HL-60 (cell line): ENCODE data around the gene WDR83.

ENCODE experiments used
- DNase-seq, 2 experiments: peaks; one replicate each; pipeline ENCODE4 v3.0.0-alpha.2; 2010 to 2020; ENCODE audit warnings: low read depth in 1 of 2, low spot score in 1 of 2
- H3K27ac ChIP-seq: fragments of 250-450 bp; sonication (Bioruptor Pico); replicated peaks from 2 replicates; pipeline ENCODE4 v1.5.1; 2020; ENCODE audit warnings: mild to moderate bottlenecking, moderate library complexity
- H3K27me3 ChIP-seq: fragments of 250-450 bp; sonication (Bioruptor Pico); 2 replicates; pipeline ENCODE4 v1.5.1; 2021; ENCODE audit warnings: mild to moderate bottlenecking, moderate library complexity; ENCODE audit not compliant: insufficient read depth, poor library complexity, severe bottlenecking
- H3K4me3 ChIP-seq: replicated peaks from 2 replicates; pipeline ENCODE4 v1.5.1; 2011; ENCODE audit warnings: mild to moderate bottlenecking, control low read depth, low read length; ENCODE audit not compliant: insufficient read depth
- GABPA ChIP-seq: IDR thresholded peaks from 2 replicates; pipeline ENCODE4 v1.6.1; 2012; ENCODE audit warnings: low read depth
- POLR2AphosphoS5 ChIP-seq: IDR thresholded peaks from 2 replicates; pipeline ENCODE4 v1.6.1; 2012; ENCODE audit warnings: low read depth
- SPI1 ChIP-seq: IDR thresholded peaks from 2 replicates; pipeline ENCODE4 v1.6.1; 2012; ENCODE audit warnings: low read depth, mild to moderate bottlenecking, borderline replicate concordance
- TF ChIP-seq, protein P1 (sequence below): IDR thresholded peaks from 2 replicates; pipeline ENCODE4 v1.6.1; 2012; ENCODE audit warnings: low read depth; ENCODE audit not compliant: insufficient replicate concordance
- TF ChIP-seq, protein P2 (sequence below): IDR thresholded peaks from one replicate; pipeline ENCODE4 v1.5.1; 2011; ENCODE audit warnings: low read length, control low read depth, inconsistent platforms; ENCODE audit not compliant: insufficient read depth

Gene WDR83

GRCh38 chr19:12720296-12720695 is 53.7 kb downstream of the WDR83 start:
- H3K4me3 ChIP-seq = no peak overlapping the region
- TF ChIP-seq, protein P1, sequence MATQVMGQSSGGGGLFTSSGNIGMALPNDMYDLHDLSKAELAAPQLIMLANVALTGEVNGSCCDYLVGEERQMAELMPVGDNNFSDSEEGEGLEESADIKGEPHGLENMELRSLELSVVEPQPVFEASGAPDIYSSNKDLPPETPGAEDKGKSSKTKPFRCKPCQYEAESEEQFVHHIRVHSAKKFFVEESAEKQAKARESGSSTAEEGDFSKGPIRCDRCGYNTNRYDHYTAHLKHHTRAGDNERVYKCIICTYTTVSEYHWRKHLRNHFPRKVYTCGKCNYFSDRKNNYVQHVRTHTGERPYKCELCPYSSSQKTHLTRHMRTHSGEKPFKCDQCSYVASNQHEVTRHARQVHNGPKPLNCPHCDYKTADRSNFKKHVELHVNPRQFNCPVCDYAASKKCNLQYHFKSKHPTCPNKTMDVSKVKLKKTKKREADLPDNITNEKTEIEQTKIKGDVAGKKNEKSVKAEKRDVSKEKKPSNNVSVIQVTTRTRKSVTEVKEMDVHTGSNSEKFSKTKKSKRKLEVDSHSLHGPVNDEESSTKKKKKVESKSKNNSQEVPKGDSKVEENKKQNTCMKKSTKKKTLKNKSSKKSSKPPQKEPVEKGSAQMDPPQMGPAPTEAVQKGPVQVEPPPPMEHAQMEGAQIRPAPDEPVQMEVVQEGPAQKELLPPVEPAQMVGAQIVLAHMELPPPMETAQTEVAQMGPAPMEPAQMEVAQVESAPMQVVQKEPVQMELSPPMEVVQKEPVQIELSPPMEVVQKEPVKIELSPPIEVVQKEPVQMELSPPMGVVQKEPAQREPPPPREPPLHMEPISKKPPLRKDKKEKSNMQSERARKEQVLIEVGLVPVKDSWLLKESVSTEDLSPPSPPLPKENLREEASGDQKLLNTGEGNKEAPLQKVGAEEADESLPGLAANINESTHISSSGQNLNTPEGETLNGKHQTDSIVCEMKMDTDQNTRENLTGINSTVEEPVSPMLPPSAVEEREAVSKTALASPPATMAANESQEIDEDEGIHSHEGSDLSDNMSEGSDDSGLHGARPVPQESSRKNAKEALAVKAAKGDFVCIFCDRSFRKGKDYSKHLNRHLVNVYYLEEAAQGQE = no peak
- TF ChIP-seq POLR2AphosphoS5 = no peak
- TF ChIP-seq, protein P2, sequence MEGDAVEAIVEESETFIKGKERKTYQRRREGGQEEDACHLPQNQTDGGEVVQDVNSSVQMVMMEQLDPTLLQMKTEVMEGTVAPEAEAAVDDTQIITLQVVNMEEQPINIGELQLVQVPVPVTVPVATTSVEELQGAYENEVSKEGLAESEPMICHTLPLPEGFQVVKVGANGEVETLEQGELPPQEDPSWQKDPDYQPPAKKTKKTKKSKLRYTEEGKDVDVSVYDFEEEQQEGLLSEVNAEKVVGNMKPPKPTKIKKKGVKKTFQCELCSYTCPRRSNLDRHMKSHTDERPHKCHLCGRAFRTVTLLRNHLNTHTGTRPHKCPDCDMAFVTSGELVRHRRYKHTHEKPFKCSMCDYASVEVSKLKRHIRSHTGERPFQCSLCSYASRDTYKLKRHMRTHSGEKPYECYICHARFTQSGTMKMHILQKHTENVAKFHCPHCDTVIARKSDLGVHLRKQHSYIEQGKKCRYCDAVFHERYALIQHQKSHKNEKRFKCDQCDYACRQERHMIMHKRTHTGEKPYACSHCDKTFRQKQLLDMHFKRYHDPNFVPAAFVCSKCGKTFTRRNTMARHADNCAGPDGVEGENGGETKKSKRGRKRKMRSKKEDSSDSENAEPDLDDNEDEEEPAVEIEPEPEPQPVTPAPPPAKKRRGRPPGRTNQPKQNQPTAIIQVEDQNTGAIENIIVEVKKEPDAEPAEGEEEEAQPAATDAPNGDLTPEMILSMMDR = no peak

GRCh38 chr19:12720851-12721655 is 54.4 kb downstream of the WDR83 start:
- peak overlapping the region; percentile 93 for H3K27ac ChIP-seq
- DNase-seq = no peak
- H3K4me3 ChIP-seq = peak overlapping the region; percentile 88
- TF ChIP-seq, protein P2 = no peak
- TF ChIP-seq SPI1 = no peak
- TF ChIP-seq GABPA = no peak
- no peak for TF ChIP-seq POLR2AphosphoS5
- TF ChIP-seq, protein P1 = no peak
- no peaks in the 10 kb centered on the region for H3K27me3 ChIP-seq

More at GRCh38 chr19:12720296-12720695, 53.7 kb downstream of the WDR83 start:
- Histone ChIP-seq H3K27ac (no peak overlapping the region), H3K27me3 (no peaks in the 10 kb centered on the region)
- DNase-seq = no peak

- TF ChIP-seq GABPA (no peak), POLR2AphosphoS5 (no peak), SPI1 (no peak)
- TF ChIP-seq, protein P2 = no peak
- TF ChIP-seq, protein P1 = no peak
- H3K4me3 ChIP-seq = peak overlapping the region; percentile 88
- H3K27ac ChIP-seq = peak overlapping the region; percentile 93
- peak; percentile 34 to 72 for DNase-seq
- no peaks in the 10 kb centered on the region for H3K27me3 ChIP-seq
These were observed 55.3 kb downstream of the WDR83 start for GRCh38 chr19:12721656-12722565.
